Epithelial cell of proximal tubule (primary cell): ENCODE data around the gene UBIAD1. TPM values are rescaled to one million over a fixed set of nuclear protein-coding genes. Genes with fewer than 3 reads are reported as not detected.

Experiments used
- DNase-seq: peaks from one replicate; pipeline ENCODE4 v3.0.0-alpha.2; 2011; ENCODE audit warnings: low read depth
- H3K4me3 ChIP-seq: 2 replicates; pipeline ENCODE4 v1.5.1; 2011; ENCODE audit warnings: low read depth, mild to moderate bottlenecking, low read length
- total RNA-seq: library from RNA; depleted of rRNA; stranded (reverse); fragments of >200 nt; gene quantifications from 2 replicates; pipeline ENCODE4 v1.2.3, GENCODE V29; 2015
- TF ChIP-seq, protein P1 (sequence below): conservative IDR thresholded peaks from 2 replicates; pipeline ENCODE4 v1.5.1; 2012; ENCODE audit warnings: low read depth, mild to moderate bottlenecking, low read length

Gene UBIAD1
- total RNA-seq, 1 donor from 2014 or later = 6.2 TPM

DNA sequence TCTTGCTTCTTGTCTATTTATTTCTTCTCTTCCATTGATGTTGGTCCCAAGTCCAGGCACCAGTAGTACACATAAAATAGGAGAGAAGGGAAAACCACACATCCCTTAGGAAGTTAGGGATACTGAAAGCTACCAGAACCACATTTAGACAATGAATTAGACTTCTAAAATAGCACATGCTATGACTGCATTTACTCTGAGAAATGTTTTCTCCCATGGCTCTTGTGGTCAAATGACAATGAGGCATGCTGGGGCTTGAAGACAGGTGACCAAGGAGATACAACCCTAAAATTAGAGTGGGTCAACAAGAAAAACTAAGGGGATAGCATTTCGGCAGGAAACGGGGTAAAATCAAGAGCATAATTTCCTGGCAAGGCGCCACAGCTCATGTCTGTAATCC lies 27.8 kb upstream of the UBIAD1 start:
- DNase-seq = no peak
- TF ChIP-seq, protein P1, sequence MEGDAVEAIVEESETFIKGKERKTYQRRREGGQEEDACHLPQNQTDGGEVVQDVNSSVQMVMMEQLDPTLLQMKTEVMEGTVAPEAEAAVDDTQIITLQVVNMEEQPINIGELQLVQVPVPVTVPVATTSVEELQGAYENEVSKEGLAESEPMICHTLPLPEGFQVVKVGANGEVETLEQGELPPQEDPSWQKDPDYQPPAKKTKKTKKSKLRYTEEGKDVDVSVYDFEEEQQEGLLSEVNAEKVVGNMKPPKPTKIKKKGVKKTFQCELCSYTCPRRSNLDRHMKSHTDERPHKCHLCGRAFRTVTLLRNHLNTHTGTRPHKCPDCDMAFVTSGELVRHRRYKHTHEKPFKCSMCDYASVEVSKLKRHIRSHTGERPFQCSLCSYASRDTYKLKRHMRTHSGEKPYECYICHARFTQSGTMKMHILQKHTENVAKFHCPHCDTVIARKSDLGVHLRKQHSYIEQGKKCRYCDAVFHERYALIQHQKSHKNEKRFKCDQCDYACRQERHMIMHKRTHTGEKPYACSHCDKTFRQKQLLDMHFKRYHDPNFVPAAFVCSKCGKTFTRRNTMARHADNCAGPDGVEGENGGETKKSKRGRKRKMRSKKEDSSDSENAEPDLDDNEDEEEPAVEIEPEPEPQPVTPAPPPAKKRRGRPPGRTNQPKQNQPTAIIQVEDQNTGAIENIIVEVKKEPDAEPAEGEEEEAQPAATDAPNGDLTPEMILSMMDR = no peak
- no peak overlapping the region for H3K4me3 ChIP-seq

GRCh38 chr1:11245904-11246719 lies 26.9 kb upstream of the UBIAD1 start:
- TF ChIP-seq, protein P1 = no peak
- DNase-seq = no peak

GRCh38 chr1:11248169-11248568 lies 24.8 kb upstream of the UBIAD1 start:
- TF ChIP-seq, protein P1 = peak; percentile 8
- H3K4me3 ChIP-seq = no peak overlapping the region
- no peak for DNase-seq

More at GRCh38 chr1:11245904-11246719, 26.9 kb upstream of the UBIAD1 start:
- H3K4me3 ChIP-seq = no peak overlapping the region

GRCh38 chr1:11252538-11252937 lies 20.5 kb upstream of the UBIAD1 start:
- DNase-seq = no peak
- TF ChIP-seq, protein P1 = no peak
- H3K4me3 ChIP-seq = no peak overlapping the region

DNA sequence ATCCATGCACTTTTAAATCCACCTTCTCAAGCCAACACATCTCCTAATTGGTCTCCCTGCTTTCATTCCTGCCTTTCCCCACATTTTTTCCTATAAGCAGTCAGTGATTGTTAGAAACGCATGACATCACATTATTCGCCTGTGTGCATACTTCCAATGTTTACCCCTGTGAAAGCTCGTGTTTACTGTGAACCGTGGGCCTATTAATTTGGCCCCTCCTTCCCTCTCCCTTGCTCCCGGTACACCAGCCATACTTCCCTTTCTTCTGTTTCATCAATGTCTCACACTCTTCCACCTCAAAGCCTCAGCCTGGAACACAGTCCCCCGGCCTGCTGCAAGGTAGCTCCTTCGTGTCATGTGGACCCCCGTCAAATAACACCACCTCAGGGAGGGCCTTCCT lies 19.8 kb upstream of the UBIAD1 start:
- no peak for DNase-seq
- TF ChIP-seq, protein P1 = no peak
- no peak overlapping the region for H3K4me3 ChIP-seq

GRCh38 chr1:11256299-11256698 lies 16.7 kb upstream of the UBIAD1 start:
- DNase-seq = no peak
- H3K4me3 ChIP-seq = no peak overlapping the region
- TF ChIP-seq, protein P1 = no peak
